AG09309 (cell line): ENCODE results near the gene CNR2.

Experiments used
- DNase-seq: peaks from one replicate; pipeline ENCODE4 v3.0.0-alpha.2; 2010; ENCODE audit warnings: low read depth
- H3K4me3 ChIP-seq: 2 replicates; pipeline ENCODE4 v1.5.1; 2011; ENCODE audit warnings: mild to moderate bottlenecking, low read depth, low read length, moderate library complexity; ENCODE audit not compliant: control insufficient read depth
- TF ChIP-seq, protein P1 (sequence below): IDR thresholded peaks from 2 replicates; pipeline ENCODE4 v1.5.1; 2011; ENCODE audit warnings: mild to moderate bottlenecking, low read depth, low read length, inconsistent platforms; ENCODE audit not compliant: insufficient read depth, control insufficient read depth; ENCODE audit errors: missing control alignments

Gene CNR2

DNA sequence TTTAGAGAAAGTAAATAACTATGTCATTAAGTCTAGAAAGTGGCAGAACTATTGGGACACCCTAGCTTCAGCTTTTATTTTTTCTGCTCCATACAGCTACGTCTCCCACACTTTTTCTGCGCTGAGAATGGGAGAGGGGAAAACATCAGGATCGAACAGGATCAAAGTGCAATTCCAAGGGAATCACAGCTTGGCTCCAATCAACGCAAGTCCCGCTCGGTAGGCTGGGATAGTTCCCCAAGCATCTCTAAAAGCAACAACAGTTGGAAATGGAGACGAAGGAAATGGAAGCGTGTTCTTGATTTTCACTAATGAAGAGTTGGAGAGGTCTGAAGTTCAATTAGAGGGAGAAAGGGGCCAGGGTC is 88.5 kb downstream of the CNR2 start:
- no peak for DNase-seq
- TF ChIP-seq, protein P1, sequence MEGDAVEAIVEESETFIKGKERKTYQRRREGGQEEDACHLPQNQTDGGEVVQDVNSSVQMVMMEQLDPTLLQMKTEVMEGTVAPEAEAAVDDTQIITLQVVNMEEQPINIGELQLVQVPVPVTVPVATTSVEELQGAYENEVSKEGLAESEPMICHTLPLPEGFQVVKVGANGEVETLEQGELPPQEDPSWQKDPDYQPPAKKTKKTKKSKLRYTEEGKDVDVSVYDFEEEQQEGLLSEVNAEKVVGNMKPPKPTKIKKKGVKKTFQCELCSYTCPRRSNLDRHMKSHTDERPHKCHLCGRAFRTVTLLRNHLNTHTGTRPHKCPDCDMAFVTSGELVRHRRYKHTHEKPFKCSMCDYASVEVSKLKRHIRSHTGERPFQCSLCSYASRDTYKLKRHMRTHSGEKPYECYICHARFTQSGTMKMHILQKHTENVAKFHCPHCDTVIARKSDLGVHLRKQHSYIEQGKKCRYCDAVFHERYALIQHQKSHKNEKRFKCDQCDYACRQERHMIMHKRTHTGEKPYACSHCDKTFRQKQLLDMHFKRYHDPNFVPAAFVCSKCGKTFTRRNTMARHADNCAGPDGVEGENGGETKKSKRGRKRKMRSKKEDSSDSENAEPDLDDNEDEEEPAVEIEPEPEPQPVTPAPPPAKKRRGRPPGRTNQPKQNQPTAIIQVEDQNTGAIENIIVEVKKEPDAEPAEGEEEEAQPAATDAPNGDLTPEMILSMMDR, result no peak
- peak overlapping the region; percentile 92 for H3K4me3 ChIP-seq

DNA sequence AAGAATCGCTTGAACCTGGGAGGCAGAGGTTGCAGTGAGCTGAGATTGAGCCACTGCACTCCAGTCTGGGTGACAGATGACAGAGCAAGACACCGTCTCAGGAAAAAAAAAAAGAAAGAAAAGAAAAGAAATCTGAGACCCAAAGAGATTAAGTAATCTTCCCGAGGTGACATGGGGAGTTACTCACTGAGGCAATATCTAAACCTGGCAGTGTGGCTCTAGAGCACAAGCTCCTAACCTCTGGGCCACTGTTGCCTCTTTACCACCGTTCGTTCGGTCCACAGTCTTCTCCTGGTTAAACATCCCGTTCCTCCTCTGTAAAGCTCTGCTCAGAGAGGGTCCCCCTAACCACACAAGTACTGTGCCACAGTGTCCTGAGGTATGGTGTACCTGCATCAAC is 89.4 kb downstream of the CNR2 start:
- no peak overlapping the region for H3K4me3 ChIP-seq
- TF ChIP-seq, protein P1, result no peak
- DNase-seq, result no peak
